ENCODE measurements around the gene SZRD1. TPM values are rescaled to one million over a fixed set of nuclear protein-coding genes. Genes with fewer than 3 reads are reported as not detected.

Gene SZRD1
- total and polyA plus RNA-seq, 2 donors (not counting 1 experiment from before 2014, with no cell fraction given) = 92.4 to 110 TPM

DNA sequence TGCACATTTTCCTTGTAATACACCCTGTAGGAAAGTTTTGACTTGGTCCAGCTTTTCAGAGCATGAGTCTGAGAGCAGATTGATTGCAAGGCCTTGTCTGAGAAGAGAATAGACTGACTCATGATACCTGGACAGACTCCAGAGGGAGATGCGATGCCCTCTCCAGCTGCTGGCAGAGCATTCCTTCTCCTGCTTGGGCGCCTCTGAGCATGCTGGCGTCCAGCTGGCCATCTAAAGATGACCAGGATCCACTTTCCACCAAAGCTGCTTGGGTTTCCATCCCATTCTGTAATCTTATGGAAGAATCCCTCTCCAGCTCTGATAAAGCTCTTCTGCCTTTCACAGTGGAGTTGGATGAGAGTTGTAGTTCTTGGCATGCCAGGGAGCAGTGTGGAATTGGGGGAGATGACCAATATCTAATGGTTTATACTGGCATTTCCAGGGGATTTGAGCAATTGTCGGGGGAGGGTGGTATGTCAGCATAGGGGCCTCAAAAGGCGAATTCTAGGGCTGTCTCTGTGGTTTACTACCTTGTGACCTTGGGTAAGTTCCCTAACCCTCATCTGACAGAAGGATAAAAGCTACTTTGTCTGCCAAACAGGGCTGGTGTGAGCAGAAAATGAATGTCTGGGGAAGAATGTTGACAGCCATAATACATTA lies 19.5 kb downstream of the SZRD1 start:
- Mint-ChIP-seq H3K9me3 (ENCODE audit: insufficient read depth) (no peaks in the 10 kb centered on the region), H3K4me3 (peak overlapping the region; percentile 32), H3K4me1 (peaks cover 72% of the 10 kb centered on the region), H3K27me3 (no peaks in the 10 kb centered on the region), H3K27ac (peak overlapping the region; percentile 66)
- WGBS (ENCODE audit: insufficient coverage) = 50% methylated on average over 3 of the region's 5 CpGs
- Histone ChIP-seq H3K9me3 (ENCODE audit: control extremely low read depth in 1 of 3, control insufficient read depth in 2 of 3, insufficient read depth in 1 of 3, low read length in 2 of 3) (no peaks in the 10 kb centered on the region), H3K27ac (ENCODE audit: low read length in 2 of 2) (peak overlapping the region; percentile 66 to 76), H3K36me3 (replicated peaks in 1 of 2; ENCODE audit: control extremely low read depth in 1 of 2, control insufficient read depth in 1 of 2, extremely low read depth in 1 of 2, insufficient read depth in 2 of 2, low read length in 1 of 2) (peaks cover 1 to 22% of the 10 kb centered on the region in 2 experiments), H3K4me1 (ENCODE audit: control insufficient read depth in 2 of 2, insufficient read depth in 2 of 2, low read length in 2 of 2) (peaks cover 61 to 66% of the 10 kb centered on the region in 2 donors), H3K4me2 (replicated peaks; ENCODE audit: low read depth, low read length, poor library complexity, severe bottlenecking) (peak overlapping the region; percentile 78), H3K9ac (ENCODE audit: low read length) (peak overlapping the region; percentile 56), H3K79me2 (ENCODE audit: control insufficient read depth, insufficient read depth, low read length) (peaks cover 95% of the 10 kb centered on the region), H3K4me3 (ENCODE audit: control extremely low read depth in 1 of 5, extremely low read depth in 1 of 5, insufficient read depth in 1 of 5, low read depth in 2 of 5, low read length in 4 of 5) (peak overlapping the region in 3 of 5 experiments; percentile 23 to 64 (median 39)), H4K20me1 (ENCODE audit: control insufficient read depth, insufficient read depth, low read length, poor library complexity, severe bottlenecking) (peaks cover 92% of the 10 kb centered on the region), H2AFZ (ENCODE audit: insufficient read depth, low read depth, low read length, poor library complexity, severe bottlenecking) (no peak overlapping the region), H3K27me3 (replicated peaks in 1 of 4; ENCODE audit: control extremely low read depth in 1 of 4, control insufficient read depth in 3 of 4, insufficient read depth in 4 of 4, low read length in 3 of 4) (no peaks in the 10 kb centered on the region)
- intact Hi-C loops (cut with micrococcal nuclease) = loop anchor here (1.0 kb wide), 1 partner anchor 19 kb away; the partner anchor contains the start of gene SZRD1
- peak; percentile 47 for DNase-seq
- CTCF ChIA-PET = interaction anchor here (1.0 to 1.7 kb wide), 4 partner anchors 13 to 53 kb away, joined by 3 to 8 read pairs (median 4); partner anchors contain the start of gene NECAP2
- no peak for TF ChIP-seq EZH2 (IDR thresholded peaks at IDR 0.05; ENCODE audit: borderline replicate concordance, insufficient read depth, low read depth, low read length, poor library complexity, severe bottlenecking)
- TF ChIP-seq, protein P1, sequence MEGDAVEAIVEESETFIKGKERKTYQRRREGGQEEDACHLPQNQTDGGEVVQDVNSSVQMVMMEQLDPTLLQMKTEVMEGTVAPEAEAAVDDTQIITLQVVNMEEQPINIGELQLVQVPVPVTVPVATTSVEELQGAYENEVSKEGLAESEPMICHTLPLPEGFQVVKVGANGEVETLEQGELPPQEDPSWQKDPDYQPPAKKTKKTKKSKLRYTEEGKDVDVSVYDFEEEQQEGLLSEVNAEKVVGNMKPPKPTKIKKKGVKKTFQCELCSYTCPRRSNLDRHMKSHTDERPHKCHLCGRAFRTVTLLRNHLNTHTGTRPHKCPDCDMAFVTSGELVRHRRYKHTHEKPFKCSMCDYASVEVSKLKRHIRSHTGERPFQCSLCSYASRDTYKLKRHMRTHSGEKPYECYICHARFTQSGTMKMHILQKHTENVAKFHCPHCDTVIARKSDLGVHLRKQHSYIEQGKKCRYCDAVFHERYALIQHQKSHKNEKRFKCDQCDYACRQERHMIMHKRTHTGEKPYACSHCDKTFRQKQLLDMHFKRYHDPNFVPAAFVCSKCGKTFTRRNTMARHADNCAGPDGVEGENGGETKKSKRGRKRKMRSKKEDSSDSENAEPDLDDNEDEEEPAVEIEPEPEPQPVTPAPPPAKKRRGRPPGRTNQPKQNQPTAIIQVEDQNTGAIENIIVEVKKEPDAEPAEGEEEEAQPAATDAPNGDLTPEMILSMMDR (IDR thresholded peaks at IDR 0.05) = no peak
- POLR2A ChIA-PET = interaction anchor here (0.6 to 1.5 kb wide), 2 partner anchors 18 to 860 kb away, joined by 3 to 5 read pairs; partner anchors contain the start of gene DNAJC16
- peak; percentile 26 for ATAC-seq (ENCODE audit: low read depth)

All from B cell (primary cell).